ENCODE data around the gene PABPC1L. TPM values are rescaled to one million over a fixed set of nuclear protein-coding genes. Genes with fewer than 3 reads are reported as not detected.
A peak's percentile ranks its signal among the peaks of the same experiment; 100 is the strongest.

The PABPC1L gene
- total RNA-seq, 1 experiment from 2014 or later = 83.5 TPM

- Histone ChIP-seq H4K20me1 (ENCODE audit: control insufficient read depth, insufficient read depth, insufficient read length) (no peaks in the 10 kb centered on the region), H2BK120ac (ENCODE audit: low read depth, low read length, poor library complexity, severe bottlenecking) (no peak overlapping the region), H3K4me2 (ENCODE audit: insufficient read depth, insufficient read length, low read length) (no peak overlapping the region), H3K79me1 (ENCODE audit: insufficient read depth, low read depth, low read length, poor library complexity, severe bottlenecking) (peaks cover 7% of the 10 kb centered on the region), H2BK20ac (ENCODE audit: low read depth, low read length, poor library complexity, severe bottlenecking) (no peak overlapping the region), H2AFZ (ENCODE audit: low read length) (no peak overlapping the region), H2BK15ac (ENCODE audit: low read depth, low read length) (0 out of 2 replicates have a peak overlapping the region, but pooled peaks have one; percentile 53), H3K14ac (ENCODE audit: insufficient read depth, low read length) (no peak overlapping the region), H2BK12ac (ENCODE audit: insufficient read length, low read depth, low read length) (no peak overlapping the region), H3K79me2 (ENCODE audit: insufficient read depth, low read length) (peaks cover 22% of the 10 kb centered on the region), H3K9me3 (ENCODE audit: control insufficient read depth, low read depth, low read length) (no peaks in the 10 kb centered on the region), H3K4ac (ENCODE audit: low read depth, low read length) (no peak overlapping the region), H3K27ac (ENCODE audit: insufficient read length, low read depth, low read length) (no peak overlapping the region), H3K27me3 (ENCODE audit: insufficient read depth, low read length) (no peaks in the 10 kb centered on the region), H3K9ac (ENCODE audit: extremely low read depth, insufficient read length, low read length) (peak overlapping the region; percentile 18), H3K23ac (ENCODE audit: insufficient read length, low read depth, low read length) (no peak overlapping the region), H3K56ac (ENCODE audit: insufficient read length, low read depth, low read length) (no peak overlapping the region), H3K23me2 (ENCODE audit: insufficient read length, low read depth, low read length, poor library complexity, severe bottlenecking) (peaks cover 9% of the 10 kb centered on the region), H4K8ac (replicated peaks; ENCODE audit: insufficient read length, low read depth, low read length) (no peak overlapping the region), H4K91ac (ENCODE audit: insufficient read length, low read depth, low read length) (no peak overlapping the region), H2AK5ac (ENCODE audit: insufficient read length, low read length) (no peak overlapping the region), H4K5ac (ENCODE audit: insufficient read length, low read depth, low read length) (no peak overlapping the region), H3K4me1 (ENCODE audit: insufficient read depth, low read length) (no peaks in the 10 kb centered on the region), H3K18ac (ENCODE audit: insufficient read length, low read depth, low read length) (no peak overlapping the region), H2BK5ac (ENCODE audit: insufficient read length, low read length) (no peak overlapping the region), H3T11ph (ENCODE audit: low read length) (no peak overlapping the region)
- TF ChIP-seq CTCF (conservative IDR thresholded peaks at IDR 0.05) = no peak
- H3K9me3 Mint-ChIP-seq = no peaks in the 10 kb centered on the region; a peak in 1 of 5 replicates
- H3K27me3 Mint-ChIP-seq (ENCODE audit: low read depth) = no peaks in the 10 kb centered on the region
- no peak overlapping the region for H3K27ac Mint-ChIP-seq
- no peak overlapping the region for H3K4me3 Mint-ChIP-seq
- no CpG with 5 or more reads among the region's 7 CpGs for WGBS (ENCODE audit: extremely low coverage, insufficient read length, low lambda C conversion rate)
- H3K36me3 Mint-ChIP-seq (ENCODE audit: insufficient read depth in 1 of 3, low read depth in 3 of 3) = peaks cover 0 to 9% (median 0%) of the 10 kb centered on the region in 3 experiments; a peak in 1 of 7 replicates
- peaks cover 24 to 34% of the 10 kb centered on the region in 2 experiments for H3K4me1 Mint-ChIP-seq
- DNase-seq = no peak
Observed at GRCh38 chr20:44883214-44883902, 26.5 kb upstream of the PABPC1L start.
